ENCODE results near the gene ID1.
"Not testable (repeated sequence)": the region's sequence is repeated elsewhere in the genome, so short reads cannot be mapped to it uniquely, and the experiment has no call there.

Gene ID1

DNA sequence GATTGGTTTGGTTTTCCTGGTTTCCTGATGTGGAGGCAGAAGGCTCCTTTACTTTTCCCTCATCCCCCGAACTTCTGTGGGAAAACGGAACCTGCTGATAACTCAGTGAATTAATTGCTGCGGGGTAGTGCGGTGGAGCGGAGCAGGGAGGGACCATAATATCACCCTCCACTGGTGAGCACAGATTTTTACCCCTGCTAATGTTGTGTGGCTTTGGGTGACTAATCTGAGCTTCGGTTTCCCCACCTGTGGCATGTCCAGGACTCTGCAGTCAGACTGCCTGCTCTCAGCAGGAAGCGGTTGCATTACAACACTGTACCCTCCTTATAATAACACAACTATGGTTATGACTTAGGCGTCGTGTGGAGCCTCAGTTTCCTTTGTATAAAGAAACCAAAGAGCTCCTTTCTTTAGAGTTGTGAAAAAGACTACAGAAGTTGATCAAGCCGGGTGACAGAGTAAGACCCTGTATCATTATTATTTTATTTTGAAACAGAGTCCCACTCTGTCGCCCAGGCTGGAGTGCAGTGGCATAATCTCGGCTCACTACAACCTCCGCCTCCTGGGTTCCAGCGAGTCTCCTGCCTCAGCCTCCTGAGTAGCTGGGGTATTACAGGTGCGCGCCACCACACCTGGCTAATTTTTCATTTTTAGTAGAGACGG is 2.2 kb upstream of the ID1 start:
- FAIRE-seq: no peak

DNA sequence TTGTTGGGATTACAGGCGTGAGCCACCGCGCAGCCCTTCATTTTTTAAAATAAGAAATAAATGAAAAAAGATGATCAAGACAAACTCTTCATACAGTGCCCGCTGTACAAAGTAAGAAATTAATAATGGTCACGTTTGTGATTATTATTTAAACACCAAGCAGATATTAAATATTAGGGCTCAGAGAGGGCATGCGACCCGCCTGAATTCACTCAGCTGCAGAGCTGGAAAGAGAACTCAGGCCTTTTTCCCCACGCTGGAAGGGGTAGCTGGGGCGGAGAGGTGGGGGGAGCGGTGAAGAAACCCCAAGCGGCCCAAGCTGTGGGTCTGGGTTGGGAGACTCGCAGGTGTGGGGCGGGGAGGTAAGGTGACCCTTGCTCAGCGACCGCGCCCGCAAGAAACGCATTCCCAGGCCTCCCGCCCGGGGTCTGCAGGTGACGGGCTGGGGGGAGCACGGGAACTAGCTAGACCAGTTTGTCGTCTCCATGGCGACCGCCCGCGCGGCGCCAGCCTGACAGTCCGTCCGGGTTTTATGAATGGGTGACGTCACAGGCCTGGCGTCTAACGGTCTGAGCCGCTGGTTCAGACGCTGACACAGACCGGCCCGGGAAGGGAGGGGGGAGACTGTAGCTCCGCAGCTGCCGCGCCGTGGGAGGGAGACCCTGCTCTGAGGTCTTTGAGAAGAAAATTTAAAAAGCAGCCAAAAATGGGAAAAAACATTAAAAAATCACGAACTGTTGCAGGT is 1.1 kb upstream of the ID1 start:
- FAIRE-seq: no peak

DNA sequence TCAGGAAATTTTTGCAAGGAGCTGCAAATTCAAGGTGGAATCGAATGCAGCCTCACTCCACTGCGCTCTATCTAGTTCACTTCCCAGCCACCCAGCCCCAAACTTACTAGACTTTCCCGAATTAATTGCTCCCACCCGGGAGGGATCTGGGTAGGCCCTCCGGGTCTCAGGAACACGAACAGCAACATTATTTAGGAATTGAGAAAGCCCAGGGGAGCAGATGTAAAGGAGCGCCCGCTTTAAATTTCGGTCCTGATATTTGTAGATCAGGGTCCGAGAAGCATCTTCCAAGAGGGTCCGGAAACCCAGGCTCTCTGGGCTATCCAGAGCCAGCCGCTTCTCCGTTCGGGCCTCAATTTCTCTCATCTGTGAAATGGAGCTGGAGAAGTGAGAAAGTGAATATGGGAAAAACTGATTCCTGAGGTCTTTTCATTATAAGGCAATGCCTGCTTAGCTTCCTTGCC is 490 bp upstream of the ID1 start:
- no peak for FAIRE-seq

DNA sequence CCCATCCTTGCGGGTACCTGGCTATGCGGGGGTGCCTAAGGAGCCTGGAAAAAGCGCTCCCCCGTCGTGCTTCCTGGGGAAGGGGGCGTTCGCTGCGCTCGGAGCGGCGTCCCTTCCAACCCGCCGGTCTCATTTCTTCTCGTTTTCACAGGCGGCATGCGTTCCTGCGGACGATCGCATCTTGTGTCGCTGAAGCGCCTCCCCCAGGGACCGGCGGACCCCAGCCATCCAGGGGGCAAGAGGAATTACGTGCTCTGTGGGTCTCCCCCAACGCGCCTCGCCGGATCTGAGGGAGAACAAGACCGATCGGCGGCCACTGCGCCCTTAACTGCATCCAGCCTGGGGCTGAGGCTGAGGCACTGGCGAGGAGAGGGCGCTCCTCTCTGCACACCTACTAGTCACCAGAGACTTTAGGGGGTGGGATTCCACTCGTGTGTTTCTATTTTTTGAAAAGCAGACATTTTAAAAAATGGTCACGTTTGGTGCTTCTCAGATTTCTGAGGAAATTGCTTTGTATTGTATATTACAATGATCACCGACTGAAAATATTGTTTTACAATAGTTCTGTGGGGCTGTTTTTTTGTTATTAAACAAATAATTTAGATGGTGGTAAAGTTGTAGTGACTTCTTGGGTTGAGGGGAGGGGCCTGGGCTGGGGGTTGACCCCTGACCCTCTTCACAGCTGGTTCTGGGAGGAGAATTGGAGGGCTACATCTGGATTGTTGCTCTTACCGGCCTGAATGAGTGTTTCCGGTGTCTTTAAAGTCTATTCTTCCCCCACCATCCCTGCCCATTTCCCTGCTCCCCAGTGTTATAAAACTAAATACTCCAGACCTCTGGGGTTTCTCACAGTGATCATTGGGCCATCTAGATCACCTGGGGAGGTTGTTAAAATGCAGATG is 1.1 kb downstream of the ID1 start:
- FAIRE-seq: no peak

DNA sequence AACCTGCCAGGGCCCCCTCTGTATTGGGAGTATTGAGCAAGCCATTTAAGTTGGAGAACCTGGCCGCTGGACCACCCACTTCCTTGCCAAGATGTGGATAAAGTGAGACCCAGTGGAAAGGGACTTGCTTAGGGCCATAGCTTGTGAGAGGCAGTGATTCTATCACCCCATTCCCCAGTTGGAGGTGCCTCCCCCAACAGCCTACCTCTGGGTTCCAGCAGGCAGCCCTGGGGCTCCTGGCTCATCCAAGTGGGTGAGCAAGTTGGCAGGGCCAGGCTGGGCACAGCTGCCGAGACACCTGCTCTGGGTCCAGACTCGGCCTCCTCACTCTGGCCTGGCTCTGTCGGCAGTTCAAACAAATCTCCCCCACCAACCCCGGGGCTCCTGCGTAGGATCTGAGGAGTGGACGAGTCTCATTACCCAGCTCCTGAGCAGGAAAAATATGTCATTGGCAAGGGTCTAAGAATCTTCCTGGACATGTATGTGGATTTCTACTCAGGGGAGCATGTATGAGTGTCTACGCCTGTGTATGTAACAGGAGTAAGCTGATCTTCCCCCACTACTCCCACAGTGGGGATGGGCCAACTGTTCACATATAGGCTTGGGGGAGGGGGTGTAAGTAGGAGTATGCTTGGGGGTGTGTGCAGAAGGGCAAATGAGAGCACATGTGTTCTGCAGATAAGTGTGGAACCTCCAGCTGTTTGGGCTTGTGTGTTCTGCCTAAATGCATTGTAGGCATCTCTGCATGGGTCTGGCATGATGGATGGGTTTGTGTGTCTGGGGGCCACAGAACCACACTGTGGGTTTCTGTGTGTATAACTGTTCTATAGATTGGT is 1.9 kb downstream of the ID1 start:
- FAIRE-seq: no peak

DNA sequence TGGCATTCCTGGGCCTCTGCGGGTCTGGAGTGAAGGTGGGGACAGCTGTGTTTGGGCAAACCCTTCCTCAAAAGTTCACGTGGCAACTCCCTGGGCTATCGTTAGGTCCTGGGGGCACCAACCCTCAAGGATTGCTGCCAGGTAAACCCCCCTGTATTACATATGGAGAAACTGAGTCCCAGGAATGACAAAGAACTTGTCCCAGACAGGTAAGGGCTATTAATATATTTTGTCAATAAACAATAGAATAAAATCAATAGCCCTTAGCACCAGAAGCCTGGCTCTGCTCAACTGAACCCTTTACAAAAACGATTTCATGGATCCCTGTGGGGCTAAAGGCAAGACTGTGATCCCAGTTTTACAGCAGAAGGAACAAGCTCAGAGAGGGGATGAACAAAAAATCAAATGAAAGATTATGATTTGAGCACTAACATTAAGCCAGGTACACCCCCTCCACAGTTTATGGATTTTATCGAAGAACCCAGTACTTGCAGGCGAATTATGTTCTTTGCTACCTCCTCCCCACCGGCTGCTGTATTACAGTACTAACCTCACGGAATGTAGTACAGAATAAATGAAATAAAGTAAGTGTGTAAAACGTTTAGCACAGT is 2.7 kb downstream of the ID1 start:
- no peak for FAIRE-seq

DNA sequence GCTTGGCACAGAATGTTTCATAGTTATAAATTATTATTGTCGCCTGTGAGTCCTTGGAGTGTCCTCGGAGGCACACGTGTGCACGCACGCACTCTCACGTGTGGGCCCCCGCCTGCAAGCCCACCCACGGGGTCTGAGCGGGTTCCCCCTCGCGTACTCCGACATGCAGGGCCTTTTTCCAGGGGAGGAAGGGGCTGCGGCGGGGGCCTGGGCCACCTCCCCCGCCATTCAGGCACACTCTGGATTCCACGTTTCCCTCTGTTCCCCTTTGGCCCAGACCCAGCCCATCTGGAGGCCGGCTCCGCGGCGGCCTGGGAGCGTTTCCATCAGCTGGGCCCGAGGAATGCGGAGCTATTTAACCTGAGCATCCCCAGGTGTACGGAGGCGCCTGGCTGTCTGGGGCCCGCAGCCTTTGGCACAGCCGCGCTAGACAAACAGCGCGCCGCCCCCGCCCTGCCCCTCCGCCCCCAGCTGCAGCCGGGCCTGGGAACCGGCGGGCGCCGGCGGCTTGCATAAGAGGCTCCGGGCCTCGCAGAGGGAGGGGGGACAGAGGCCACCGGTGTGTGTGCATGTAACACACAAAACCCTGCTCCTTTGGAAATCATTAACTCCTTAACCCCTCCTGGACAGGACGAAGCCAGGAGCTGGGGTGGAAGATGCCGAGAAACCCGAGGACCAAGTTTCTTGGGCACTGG is 3.3 kb downstream of the ID1 start:
- FAIRE-seq: no peak

DNA sequence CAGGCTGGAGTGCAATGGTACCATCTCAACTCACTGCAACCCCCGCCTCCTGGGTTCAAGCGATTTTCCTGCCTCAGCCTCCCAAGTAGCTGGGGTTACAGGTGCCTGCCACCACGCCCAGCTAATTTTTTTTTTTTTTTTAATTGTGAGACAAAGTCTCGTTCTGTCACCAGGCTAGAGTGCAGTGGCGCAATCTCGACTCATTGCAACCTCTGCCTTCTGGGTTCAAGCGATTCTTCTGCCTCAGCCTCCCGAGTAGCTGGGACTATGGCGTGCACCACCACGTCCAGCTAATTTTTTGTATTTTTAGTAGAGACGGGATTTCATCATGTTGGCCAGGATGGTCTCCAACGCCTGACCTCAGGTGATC is 7.2 kb downstream of the ID1 start:
- FAIRE-seq: not testable (repeated sequence)

DNA sequence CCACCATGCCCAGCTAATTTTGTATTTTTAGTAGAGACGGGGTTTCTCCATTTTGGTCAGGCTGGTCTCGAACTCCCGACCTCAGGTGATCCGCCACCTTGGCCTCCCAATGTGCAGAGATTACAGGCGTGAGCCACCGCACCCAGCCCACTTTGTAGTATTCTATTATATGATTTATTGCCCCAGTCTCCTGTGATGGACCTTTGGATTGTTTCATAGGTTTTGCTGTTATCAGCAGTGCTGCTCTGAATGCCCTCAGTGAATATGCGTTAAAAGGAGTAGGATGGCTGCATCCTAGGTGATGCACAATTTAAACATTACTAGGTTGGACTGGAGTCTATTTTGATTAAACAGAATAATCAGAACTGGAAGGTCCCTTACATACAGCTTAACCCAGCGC is 10.3 kb downstream of the ID1 start:
- no peak for FAIRE-seq

DNA sequence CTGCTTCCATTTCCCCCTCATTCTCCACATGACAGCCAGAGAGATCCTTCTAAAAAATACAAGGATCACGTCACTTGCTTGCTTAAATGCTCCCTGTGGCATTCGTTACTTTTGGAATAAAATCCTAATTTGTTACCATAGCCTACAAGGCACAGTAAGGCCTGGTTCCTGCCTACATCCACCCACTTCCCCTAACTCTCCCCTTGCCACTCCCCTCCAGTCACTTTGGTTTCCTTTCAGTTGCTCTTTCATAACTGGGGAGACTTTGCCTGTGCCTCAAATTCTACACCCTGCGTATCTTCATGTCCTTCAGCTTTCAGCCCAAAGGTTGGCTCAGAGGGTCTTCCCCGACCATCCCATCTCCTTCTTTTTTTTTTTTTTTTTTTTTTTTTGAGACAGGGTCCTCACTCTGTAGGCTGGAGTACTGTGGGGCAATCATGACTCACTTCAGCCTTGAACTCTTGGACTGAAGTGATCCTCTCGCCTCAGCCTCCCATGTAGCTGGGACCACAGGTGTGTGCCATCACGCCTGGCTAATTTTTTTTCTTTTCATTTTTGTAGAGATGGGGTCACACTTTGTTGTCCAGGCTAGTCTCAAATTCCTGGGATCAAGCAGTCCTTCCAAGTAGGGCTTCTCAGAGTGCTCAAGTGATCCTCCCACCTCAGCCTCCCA is 12.5 kb downstream of the ID1 start:
- no peak for FAIRE-seq

DNA sequence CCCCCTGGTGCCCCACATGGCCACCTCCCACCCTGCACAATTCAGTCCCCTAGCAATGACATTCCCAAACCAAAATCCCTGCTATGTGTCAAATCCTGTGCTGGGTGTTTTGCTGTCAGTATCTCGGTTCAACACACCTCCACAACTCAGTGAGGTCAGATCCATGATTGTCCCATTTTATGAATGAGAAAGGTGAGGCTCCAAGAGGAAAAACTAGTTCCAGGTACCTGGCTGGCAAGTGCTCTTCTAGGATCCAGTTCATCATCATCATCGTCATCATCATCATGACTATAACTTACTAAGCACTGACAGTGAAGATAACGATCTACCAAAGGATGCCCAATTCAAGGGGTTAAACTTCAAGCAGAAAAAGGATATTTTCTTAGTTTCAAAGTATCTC is 15.2 kb downstream of the ID1 start:
- no peak for FAIRE-seq

DNA sequence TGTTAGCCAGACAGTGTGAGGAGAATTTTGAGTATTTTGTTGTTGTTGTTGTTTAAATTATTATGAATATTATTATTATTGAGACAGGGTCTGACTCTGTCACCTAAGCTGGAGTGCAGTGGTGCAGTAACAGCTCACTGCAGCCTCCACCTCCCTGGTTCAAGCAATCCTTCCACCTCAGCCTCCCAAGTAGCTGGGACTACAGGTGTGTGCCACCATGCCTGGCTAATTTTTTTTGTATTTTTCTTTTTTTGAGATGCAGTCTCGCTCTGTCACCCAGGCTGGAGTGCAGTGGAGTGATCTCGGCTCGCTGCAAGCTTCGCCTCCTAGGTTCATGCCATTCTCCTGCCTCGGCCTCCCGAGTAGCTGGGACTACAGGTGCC is 18.0 kb downstream of the ID1 start:
- FAIRE-seq: not testable (repeated sequence)

DNA sequence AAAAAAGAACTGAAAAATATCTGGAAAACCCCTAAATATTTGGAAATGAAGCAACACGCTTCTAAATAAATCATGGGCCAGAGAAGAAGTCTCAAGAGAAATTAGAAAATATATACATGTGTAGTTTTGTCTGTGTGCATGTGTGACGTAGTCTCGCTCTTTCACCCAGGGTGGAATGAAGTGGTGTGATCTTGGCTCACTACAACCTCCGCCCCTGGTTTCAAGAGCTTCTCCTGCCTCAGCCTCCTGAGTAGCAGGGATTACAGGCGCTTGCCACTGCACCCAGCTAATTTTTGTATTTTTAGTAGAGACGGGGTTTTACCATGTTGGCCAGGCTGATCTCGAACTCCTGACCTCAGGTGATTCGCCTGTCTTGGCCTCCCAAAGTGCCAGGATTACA is 21.4 kb downstream of the ID1 start:
- FAIRE-seq: not testable (repeated sequence)

DNA sequence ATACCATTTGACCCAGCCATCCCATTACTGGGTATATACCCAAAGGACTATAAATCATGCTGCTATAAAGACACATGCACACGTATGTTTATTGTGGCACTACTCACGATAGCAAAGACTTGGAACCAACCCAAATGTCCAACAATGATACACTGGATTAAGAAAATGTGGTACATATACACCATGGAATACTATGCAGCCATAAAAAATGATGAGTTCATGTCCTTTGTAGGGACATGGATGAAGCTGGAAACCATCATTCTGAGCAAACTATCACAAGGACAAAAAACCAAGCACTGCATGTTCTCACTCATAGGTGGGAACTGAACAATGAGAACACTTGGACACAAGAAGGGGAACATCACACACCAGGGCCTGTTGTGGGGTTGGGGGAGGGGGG is 23.0 kb downstream of the ID1 start:
- FAIRE-seq: not testable (repeated sequence)

DNA sequence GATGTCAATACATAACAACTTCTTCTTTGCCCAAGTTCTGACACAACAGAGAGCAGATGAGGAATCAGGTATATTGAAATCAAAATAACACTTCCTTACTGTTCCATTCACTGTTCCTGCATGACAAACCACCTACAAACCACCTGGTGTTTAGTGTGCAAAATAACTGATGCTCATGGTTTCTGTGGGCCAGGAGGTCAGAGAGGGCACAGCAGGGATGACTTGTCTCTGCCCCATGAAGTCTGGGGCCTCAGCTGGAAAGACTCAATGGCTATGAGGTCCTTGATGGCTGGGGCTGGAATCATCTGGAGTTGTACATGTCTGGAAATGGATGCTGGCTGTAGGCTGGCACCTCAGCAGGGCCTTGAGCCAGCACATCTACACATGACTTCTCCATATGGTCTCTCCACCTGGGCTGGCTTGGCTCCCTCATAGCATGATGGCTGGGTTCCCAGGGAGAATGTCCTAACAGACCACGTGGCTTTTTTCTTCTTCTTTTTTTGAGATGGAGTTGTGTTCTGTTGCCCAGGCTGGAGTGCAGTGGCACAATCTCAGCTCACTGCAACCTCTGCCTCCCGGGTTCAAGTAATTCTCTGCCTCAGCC is 25.2 kb downstream of the ID1 start:
- FAIRE-seq: no peak

DNA sequence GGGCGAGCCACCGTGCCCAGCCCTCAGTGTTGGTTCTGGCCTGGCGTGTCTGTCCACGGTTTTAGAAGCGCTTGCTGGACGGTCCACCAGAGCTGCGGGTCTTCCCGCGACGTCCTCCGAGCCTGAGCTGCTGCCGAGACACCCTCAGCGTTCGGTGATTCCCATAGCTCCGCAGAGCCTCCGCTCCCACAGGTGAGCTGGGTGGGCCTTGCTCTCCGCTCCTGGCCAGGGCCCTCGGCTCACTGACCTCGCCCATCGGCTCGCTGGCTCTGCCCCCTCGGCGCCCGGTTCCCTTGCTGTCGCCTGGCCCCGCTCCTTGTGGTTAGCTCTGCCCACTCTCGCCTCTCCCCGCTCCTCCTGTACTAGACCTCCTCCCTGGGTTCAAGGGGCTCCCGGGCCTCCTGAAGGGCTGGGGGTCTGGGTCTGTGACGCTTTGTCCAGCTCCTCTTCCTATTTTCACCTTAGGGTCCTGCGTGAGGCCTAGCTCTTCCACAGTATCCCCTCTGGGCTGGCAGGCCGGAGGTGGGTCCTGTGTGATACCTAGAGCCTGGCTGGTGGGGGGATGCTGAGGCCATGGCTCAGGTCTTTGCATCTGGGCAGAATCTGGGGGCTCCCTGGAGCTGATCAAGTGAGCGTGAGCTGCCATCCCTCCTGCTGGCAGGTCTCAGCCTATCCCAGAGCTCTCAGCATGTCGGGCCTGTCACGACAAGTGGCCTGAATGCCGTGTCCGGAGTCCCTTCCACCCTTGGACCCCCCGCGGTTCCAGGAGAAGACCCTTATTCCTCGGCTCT is 27.7 kb downstream of the ID1 start:
- no peak for FAIRE-seq

DNA sequence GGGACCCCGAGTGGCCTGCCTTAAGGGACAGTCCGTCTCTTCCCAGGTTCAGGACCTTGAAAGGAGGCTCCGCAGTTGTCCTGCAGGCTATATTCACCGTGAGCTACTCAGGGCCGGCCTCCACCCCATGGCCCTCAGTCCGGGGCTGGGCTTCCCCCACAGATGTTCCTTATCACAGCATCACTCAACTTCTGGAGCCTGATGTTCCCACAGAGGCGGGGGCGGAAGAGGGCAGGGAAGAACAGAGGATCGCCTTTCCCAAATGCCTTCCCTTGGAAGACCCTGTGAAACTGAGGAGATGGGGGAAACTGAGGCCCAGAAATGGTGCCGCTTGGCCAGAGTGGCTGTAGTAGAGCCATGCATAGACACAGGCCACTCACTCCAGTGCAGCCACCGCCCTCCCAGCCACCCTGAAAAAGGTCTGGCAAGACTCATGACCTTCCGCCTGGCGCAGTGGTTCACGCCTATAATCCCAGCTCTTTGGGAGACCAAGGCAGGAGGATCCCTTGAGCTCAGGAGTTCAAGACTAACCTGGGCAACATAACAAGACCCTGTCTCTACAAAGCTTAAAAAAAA is 28.3 kb downstream of the ID1 start:
- no peak for FAIRE-seq

DNA sequence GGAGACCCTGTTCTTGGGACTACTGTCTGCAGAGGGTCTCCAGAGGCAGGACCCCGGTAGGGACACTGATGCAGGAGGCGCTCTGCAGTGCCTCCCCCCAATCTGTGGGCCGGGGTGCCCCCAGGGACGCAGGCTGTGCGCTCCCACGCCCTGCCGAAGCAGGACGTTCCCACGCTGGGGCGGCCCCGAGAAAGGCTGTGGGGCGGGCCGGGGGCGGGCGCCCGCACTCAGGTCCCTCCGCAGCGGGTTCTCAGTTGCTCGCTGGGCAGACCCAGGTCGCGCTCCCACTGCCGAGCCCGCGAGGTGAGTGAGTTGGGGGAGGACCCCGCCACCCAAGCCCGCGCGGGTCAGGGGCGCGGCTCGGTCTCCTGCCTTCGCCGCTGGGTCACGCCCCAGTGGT is 32.6 kb downstream of the ID1 start, which contains the start of gene COX4I2:
Gene COX4I2, plus strand, starts transcription at position 253 of the 400 bp plus-strand sequence. CDS start 1,106 bp downstream, outside the sequence.
- no peak for FAIRE-seq

DNA sequence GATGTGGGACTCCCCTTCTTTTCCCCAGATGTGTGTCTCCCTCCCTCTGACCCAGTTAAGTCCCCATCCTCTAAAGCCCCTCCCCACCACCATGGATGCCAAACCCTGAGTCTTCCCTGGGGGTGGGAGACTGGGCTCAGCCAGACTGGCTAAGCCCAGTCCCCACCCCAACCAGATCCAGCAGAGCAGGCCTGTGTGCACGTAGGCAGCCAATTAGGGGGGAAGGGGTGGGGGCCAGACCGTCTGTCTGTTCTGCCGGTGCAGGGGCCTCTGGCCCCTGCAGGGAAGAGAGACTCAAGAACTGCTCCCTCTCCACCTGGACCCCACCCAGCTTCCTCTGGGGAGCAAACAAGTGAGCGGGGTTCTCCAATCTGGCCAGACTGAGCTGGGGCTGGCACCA is 33.2 kb downstream of the ID1 start:
- FAIRE-seq: no peak
